NCI-H1436 treated with DMSO at 0.1 percent for 48 hours (cell line): ENCODE data around the gene ABCC8.

Experiments used
- DNase-seq: peaks from one replicate; lab custom pipeline; 2025; lab: John Stamatoyannopoulos, UW

The ABCC8 gene

DNA sequence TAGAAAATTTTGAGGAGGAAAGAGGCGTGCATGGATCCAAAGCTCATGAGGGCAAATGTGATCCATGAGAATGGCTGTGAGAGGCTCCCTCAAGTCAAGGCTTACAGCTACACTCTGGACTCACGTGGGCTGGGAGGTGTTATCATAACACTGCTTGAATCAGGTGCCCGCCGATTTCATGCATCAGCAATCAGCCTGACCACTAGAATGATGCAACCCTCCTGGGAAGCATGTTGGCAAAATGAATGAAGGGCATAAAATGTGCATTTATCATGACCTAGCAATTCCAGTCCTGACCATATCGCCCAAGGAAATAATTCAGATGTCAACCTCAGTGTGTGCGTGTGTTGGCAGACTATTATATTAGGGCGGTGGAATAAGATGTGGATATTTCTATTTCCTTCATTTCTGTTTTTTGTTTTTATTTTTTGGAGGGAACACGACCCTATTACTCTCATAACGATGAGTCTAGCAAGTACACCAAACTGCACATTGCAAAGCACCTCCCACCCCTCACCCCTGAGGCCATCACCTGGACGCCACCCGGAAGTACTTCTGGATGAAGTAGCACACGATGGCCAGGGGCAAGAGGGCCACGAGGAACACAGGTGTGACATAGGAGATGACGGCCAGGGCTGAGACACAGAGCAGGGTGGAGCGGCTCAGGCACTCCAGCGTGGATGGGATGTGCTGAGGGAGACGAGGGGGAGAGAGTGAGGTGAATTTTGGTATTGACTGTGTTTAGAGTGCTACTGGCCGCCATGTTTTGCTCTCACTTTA lies 72.5 kb downstream of the ABCC8 start:
- no peak for DNase-seq

DNA sequence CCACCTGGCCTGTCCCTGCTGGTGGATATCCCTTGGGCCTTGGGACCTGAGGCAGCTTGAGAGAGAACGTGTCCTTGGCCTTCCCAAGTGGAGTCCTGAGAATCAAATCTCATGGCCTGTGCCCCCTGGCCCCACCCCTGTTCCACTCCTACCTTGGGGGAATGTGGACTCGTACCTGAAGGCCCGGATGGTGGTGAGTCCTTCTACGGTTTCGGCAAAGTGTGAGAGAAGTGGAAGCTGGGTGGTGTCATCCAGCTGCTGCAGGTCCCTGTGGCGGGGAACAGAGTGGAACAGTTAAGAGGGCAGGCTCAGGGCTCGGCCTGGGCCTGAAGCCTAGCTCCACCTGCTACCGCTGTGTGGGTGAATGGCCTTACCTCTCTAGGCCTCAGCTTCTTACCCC lies 74.2 kb downstream of the ABCC8 start:
- no peak for DNase-seq

DNA sequence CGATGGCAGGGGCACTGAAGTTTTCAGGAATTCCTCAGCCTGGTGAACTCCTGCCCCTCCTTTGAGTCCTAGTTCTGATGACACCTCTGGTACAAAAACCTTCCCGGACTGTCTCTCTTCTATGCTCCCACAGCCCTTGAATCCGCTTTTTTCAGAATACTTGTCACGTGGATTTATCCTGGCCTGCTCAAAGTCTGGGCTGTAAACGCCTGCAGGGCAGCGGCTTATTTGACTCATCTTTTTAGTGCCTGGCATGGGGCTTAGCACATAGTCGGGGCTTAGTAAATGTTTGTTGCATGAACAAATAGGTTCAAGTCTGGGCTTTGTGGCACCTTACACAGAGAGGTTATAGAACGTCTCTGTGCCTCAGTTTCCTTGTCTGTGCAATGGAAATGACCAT lies 74.8 kb downstream of the ABCC8 start:
- no peak for DNase-seq

DNA sequence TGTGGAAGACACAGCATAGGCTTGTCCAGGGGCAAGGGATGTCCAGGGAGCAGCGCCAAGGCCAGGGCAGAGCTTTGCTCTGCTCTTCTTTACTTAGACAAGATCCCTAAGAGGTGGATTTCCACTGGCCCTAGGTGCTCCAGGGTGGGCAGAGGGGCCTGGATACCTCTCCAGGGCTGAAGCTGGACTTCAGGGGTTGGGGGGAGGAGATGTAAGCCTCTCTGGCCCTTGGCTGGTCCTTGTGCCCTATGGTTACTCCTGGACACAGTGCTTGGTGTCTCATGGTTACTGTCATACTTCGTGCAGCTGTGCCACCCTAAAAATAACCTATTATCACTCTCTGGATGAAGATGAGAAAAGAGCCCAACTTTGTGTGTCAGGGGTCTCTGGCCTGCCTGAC lies 75.3 kb downstream of the ABCC8 start:
- DNase-seq: no peak

DNA sequence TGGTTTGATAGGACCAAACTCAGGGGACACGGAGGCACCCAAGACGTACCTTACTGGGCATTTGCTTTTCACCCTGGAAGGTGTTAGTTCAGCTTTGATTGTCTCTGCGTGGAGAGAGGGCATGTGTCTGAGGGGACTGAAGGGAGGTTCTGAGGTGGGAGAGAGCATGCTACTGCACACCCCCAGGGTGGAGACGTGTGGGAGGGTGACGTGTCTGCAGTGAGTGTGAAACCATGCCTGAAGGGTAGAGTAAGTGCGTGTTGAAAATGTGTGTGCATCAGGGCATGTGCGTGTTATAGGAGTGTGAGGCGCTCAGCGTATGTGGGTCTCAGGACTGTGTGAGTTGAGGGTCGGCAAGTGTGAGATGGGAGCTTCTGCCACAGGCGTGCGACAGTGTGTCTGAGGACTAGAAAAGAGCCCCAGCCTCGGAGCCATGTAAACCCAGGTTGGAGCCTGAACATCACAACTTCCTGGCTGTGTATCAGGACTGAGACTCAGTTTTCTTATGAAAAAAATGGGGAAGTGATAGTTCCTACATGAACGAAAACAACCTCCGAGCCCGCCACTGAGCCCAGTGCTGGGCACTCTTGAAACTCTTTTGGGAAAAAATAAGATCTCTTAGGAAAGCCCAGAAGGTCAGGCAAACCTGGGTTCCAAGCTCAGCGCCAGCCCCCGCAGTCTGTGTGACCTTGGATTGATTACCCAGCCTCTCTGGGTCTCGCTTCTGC lies 76.4 kb downstream of the ABCC8 start:
- DNase-seq: no peak

DNA sequence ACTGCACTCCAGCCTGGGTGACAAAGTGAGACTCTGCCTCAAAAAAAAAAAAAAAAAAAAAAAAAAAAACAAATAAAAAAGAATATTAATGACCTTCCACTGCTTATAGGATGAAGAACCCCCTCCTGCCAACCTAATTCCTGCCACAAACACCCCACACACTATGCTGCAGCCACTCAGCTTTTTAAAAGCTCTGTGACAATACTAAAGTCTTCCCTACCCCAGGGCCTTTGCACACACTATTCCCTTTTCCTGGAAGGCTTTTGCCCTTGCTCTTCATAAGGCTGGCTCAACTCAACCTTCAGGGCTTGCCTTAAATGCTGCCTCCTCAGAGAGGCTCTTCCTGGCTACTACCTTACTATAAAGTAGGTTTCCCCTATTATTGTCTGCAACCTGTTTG lies 77.4 kb downstream of the ABCC8 start:
- DNase-seq: no peak

DNA sequence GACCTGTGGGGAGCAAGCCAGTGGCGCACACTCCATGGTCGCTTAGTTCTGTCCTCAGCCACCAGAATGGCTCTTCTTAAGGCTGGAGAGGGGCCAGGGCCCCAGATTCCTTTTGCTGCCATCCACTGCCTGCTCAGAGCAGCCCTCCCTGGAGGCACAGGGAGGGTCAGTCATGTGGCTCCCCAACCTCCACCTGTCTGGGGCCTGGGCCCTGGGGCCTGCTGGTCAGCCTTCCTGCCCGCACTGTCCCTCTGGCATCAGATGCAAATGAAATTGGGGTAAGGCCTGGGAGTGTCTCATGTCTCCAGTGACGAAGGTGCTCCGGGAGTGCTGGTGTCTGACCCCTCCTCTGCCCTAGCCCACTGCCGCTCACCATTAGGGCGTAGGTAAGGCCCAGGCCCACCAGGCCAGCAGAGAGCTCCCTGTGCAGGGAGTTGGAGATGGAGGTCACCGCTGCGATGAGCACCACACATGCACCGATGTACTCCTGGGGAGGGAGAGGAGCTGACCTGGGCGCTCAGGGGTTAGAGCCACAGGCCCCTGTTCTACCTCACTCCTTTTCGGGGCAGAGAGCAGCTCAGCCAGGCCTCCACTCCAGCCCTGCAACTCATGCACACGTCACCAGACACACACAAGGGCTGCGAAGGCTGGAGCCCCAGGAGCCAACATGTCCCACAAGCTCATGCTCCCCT lies 79.2 kb downstream of the ABCC8 start:
- DNase-seq: no peak

DNA sequence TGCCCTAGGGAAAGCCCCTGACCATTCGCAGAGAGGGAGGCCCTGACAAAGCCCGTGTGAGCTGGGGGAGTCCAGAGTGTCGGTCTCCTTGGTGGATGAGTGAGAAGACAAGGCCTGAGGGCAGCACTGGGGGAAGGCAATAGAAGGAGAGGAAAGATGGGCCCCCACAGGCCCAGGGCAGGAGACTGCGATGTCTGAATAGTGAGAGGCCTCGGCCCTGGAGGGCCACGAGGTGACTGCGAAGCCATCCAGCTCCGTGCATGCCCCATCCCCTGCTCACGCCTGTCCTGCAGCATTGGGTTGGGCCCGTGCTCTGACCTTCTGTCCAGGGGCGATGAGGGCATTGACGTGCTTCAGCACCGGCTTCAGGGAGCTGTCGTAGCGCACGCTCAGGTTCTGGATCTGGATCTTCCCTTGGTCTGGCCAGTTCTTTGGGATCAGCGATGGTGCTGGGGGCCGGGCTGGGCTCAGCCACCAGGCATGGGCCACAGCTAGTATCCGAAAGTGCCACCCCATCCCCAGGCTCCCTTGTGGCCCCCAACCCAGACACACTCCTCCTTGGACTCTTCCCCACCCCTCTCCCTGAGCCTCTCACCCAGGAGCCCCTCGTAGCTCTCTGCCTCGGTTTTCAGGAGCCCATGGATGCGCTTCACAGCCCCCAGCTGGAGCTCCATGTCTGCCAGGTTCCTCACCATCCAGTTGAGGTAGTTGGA lies 79.9 kb downstream of the ABCC8 start:
- no peak for DNase-seq

DNA sequence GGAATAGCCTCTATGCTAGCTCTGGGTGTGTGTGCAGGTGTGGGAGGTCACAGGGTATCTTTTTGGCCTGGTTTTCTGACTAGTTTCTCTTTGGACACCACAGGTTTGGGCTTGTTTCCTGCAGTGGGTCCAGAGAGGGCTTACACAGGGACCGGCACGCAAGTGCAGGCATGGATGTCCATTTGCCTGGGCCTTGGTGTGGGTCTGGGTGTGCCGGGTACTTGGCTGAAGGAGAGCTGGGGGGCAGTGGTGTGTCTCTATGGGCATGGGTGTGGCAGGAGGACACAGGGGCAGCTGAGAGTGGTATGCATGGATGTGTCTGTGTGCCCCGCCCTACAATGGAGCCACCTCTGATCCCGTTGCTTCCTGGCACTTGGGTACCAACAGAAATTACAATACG lies 80.7 kb downstream of the ABCC8 start:
- DNase-seq: no peak

DNA sequence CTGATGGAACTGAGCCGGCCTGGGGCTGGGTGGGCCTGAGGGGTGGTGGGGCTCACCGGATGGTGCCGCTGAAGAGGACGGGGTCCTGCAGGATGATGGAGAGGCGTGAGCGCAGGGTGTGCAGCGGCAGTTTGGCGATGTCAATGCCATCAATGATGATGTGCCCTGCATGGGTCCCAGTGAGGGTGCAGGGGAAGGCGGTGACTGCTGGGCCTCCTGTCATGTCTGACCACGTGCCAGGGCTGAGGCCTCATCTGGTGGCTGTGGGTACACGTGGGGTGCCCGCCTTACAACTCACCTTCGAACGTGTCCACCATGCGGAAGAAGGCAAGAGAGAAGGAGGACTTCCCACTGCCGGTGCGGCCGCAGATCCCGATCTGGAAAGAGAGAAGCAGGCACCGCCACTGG lies 81.1 kb downstream of the ABCC8 start:
- no peak for DNase-seq

DNA sequence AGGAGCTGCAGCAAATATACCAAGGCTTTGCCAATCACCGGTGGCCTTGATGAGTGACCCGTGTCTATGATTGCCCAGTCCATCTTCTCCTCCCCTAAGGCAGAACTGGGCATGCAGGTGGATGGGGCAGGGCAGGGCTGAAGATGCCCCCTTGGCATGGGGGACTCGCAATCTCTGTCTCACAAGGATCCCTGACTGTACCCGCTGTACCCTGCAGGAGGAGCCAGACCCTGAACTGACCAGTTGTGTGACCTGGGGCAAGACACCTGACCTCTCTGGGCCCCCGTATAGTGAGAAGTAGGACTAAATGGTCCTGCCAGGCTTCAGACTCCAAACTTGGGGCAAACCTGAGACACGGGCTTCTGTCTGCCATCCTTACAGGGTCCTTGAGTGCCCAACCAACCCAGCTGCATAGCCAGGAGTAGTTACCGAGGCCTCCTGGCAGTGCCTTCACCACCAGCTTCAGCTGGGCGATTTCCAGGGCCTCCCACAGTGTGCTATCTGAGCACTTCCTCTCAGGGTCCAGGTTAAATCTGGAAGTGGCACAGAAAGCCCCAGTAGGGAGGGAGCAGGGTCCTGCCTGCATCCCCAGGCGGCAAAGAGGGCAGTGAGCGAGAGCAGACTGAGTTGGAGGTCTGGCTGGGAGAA lies 81.8 kb downstream of the ABCC8 start:
- no peak for DNase-seq

DNA sequence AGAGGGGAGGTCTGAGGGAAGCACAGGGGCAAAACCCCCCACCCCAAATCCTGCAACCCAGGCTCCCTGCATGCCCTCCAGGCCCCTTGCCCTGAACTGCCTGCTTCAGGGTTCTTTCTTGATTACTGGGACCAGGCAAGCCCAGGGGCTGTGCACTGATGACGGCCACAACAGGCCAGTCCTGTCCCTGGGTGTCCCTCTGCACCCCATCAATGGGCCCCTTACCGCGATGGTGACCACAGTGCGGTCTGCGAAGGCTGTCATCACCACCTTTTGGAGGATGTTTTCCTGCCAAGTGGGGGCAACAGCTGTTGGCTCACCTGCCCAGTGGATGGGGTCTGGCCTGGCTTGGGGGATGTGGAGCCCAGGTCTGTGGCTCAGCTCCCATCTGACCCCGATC lies 83.2 kb downstream of the ABCC8 start:
- DNase-seq: no peak

DNA sequence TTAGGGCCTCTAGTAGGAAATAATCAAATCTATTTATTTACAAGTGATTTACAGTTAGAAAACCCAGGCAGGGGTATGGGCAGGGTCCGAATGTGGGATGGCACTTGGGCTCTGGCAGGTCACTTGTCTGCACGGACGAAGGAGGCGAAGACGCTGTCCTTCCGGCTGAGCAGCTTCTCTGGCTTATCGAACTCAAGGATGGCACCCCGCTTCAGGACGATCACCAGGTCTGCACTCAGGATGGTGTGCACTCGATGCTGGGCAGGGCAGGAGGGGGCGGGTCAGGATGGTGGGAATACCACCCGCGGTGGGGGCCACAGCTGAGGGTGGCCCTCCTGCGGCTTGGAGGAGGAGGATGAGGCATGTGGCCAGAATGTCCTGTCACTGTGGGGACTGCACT lies 83.8 kb downstream of the ABCC8 start:
- no peak for DNase-seq

DNA sequence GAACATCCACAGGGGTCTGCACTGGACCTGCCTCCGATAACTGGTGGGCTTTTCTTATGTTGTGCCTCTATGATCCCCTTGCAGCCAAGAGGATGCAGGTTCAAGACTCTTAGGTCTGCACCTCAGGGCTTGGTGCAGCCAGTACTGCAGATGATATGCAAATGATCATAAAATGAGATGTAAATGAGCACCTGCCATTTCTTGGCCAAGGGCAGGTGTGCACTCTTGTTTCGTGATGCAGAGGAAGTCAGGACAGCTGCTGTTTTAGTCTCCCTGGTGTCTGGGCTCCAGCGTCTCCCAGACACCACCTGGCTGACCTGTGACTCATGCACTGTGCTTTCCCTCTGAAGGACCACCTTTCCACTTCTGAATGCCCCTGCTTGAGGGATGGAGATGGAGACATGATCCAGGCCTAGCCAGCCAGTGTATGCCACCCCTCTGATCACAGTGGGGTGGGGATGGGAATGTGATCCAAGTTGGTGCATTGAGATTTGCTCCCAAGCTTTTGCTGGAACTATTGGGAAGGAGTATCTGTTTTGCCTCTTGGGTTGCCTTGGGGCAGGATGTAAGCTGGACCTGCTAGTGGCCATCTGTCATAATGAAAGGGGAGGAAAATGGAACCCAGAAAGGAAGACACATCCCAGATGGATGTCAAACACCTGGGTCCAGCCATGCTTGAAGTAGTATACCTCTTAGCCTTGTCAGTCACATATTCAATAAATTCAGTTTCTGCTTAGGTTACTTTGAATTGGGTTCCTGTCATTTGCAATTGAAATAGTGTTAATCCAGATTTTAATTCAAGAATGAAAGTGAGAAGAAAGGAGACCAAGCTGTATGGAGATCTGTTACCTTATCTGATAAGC lies 84.9 kb downstream of the ABCC8 start:
- DNase-seq: no peak

DNA sequence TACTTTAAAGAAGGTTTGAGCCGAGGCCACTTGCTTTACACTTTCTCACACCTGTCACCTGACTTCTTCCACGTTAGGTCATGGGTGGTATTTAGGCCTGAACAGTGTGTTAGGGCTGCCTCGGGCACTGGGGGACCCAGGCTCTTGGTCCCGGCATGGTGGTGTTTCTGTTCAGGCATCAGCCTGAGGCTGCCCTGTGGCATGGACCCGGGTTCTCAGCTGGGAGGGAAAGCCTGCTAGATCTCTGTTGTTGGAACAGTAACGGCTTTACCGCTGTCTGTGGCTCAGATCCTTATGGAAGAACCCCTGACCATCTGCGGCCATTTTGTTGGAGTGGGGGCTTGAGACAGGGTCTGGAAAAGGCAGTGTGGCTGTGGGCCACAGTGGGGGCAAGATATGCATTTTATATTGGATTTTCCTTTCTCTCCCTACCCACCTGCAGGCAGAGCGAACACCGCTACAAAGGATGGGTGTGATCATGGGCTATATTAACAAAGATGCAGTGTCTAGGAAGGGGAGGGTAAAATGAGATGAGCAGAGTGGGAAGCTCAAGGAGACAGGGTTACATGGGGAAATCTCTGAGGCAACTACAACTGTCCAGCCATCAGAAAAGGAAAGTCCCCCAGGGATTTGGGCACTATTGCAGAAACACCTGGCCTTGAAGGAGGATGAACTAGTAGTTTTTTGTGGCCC lies 86.5 kb downstream of the ABCC8 start:
- DNase-seq: no peak

DNA sequence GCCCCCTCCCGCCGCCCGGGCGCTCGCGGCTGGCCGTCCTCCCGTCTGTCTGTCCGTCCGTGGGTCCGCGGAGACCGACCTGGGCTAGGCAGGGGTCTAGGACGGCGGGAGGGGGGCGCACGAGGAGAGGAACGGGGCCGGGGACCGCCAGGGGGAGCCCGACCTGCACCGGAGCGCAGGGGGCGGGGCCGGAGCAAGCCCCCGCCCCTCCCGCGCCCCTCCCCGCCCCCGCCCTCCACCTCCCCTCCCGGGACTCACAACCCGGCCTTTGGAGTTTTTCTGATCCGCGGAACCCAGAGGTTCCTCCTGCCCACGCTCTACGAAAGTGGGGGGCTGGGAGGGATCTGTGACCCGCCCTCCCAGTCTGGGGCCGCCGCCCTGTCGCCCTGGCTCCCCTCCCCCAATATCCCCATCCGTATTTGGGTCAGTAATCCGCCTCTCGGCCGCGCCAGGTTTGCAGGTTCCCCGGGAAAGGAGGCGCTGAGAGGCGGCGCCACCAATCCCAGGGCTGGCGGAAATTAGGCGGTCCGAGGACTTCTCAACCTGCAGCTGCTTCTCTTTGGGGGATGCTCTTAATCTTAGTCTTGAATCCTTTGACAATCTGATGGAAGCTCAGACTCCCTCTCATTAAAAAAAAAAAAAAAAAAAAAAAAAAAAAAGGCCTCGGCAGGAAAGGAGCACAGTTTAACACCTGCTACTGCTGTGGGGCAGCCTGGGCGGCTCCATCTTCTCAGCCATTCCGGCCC lies 87.3 kb downstream of the ABCC8 start:
- DNase-seq: peak; percentile 66

DNA sequence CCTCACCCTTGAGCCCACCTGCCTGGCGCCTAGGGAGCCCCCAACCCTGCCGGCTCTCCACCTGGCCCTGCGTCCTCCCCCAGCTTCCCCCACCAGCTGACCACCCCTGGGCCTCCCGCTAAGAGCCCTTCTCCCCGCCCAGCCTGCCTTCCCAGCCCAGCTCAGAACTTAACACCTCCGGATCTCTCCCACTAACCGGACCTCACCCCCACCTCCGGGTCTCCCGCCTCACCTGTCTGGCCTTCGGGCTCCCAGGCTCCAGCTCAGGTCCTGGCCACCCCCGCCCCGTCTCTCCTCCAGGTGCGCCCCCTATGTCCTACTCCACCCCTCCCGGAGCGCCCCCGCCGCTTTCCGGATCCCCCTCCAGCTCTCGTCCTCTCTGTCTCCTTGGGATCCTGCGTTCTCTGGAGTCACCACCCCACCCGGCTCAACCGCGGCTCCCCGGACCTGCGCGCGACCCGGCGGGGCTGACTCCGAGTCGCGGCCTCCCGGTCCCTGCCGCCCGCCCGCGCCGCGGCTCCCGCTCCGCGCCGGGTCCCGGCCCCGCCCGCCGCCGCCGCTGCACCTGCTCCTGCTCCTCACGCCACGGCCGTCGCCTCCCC lies 87.9 kb downstream of the ABCC8 start, which contains the start of gene KCNJ11:
KCNJ11 (minus strand) TSS at position 51 of the 602 bp plus-strand sequence. CDS start 568 bp downstream, outside the sequence.
- no peak for DNase-seq

DNA sequence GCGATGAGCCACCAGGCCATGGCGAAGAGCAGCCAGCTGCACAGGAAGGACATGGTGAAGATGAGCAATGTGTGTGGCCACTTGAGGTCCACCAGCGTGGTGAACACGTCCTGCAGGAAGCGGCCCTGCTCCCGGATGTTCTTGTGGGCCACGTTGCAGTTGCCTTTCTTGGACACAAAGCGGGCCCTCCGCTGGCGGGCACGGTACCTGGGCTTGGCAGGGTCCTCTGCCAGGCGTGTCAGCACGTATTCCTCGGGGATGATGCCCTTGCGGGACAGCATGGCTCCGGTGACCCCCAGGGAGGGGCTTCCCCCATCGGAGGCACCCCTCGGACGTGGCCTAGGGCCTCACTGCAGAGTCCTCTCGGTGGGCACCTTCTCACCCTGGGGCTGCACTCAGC lies 88.8 kb downstream of the ABCC8 start:
- DNase-seq: no peak

DNA sequence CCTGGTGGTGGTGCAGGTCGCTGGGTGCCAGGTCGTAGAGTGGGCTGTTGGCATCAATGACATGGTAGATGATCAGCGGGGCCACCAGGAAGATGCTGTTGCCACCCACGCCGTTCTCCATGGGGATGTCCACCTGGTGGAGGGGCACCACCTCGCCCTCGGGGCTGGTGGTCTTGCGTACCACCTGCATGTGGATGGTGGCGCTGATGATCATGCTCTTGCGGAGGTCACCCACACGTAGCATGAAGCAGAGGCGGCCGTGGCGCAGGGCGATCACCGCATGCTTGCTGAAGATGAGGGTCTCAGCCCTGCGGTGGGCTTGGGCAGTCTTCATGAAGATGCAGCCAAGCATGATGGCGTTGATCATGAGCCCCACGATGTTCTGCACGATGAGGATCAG lies 89.4 kb downstream of the ABCC8 start:
- DNase-seq: no peak
